Dedifferentiated amniotic fluid mesenchymal stem cell (primary cell): ENCODE results near the gene ADAMTS17.

ENCODE experiments used
- DNase-seq: peaks from one replicate; pipeline ENCODE4 v3.0.0-alpha.2; 2016; ENCODE audit errors: extremely low spot score

Gene ADAMTS17

GRCh38 chr15:100134586-100134985 lies 207.2 kb downstream of the ADAMTS17 start:
- DNase-seq: no peak

GRCh38 chr15:100134089-100134583 lies 207.6 kb downstream of the ADAMTS17 start:
- DNase-seq: no peak

DNA sequence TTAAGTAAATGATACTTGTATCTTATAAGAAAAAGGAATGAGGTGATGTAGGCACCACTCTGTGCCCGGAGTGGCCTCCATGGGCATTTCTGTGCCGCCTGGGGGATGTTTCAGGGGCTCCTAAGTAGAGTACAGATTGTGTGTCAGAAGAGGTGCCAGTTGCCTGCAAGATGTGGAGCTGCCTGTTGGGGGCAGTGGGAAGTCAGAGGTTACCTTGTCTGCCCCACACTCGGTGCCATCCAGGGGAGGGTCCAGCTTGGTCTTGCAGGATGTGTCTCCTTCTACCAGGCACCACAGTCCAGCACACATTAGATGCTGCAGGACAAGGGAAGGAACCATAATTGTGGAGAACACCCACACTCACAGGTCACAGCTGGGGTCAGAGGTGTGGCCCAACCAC lies 208.8 kb downstream of the ADAMTS17 start:
- no peak for DNase-seq

GRCh38 chr15:100132309-100132708 lies 209.5 kb downstream of the ADAMTS17 start:
- no peak for DNase-seq

DNA sequence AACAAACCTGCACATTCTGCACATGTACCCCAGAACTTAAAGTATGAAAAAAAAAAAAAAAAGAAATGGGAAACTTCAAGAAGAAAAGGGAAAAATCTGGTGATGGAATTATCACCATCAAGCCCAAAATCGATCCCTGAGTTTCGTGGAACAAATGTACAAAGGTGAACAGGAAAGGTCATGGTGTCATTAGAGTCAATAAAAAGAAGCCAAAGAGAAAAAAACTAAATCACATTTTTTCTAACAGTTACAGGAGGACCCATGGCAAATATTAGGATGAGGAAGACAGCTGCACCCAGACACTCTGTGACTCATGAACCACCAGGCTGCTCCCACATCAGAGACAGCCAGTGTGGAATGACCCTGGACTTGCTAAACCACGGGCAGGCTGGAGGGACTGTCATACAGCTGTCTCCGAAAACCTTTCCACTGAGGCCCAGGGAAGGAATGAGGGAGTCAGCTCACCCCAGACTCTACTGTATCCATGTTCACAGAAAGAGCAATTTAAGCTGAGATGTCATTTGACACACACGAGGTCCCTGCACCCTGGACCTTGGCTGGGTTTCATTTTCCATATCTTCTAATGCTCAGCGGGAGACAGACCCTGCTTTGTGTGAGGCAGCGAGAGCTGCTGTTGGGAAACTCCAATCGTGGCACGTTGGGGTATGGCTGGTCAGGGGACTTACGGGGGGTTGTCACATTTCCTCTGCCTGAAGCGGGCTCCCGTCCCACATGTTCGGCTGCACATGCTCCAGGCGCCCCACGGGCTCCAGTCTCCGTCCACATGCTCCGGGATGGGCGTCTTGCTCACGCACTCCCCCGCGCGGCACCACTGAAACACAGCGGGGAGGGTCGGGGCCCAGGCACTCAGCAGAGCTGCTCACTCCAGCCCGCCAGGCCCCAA lies 210.2 kb downstream of the ADAMTS17 start:
- no peak for DNase-seq

DNA sequence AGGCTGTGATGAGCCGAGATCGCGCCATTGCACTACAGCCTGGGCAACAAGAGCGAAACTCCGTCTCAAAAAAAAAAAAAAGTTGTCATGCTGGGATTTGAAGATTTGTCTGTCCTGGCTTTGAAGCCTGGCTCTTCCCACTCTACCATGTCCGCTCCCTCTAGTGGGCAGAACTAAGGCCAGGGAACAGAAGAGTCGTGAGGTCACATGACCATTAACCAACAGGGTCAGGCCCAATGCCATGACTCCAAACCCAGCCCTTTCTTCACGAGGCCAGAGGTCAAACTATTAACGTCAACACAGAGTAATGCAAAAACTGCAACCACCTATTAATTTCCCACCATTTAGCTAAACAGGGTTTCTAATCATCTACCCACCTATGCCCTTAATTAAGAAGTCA lies 212.1 kb downstream of the ADAMTS17 start:
- DNase-seq: no peak

DNA sequence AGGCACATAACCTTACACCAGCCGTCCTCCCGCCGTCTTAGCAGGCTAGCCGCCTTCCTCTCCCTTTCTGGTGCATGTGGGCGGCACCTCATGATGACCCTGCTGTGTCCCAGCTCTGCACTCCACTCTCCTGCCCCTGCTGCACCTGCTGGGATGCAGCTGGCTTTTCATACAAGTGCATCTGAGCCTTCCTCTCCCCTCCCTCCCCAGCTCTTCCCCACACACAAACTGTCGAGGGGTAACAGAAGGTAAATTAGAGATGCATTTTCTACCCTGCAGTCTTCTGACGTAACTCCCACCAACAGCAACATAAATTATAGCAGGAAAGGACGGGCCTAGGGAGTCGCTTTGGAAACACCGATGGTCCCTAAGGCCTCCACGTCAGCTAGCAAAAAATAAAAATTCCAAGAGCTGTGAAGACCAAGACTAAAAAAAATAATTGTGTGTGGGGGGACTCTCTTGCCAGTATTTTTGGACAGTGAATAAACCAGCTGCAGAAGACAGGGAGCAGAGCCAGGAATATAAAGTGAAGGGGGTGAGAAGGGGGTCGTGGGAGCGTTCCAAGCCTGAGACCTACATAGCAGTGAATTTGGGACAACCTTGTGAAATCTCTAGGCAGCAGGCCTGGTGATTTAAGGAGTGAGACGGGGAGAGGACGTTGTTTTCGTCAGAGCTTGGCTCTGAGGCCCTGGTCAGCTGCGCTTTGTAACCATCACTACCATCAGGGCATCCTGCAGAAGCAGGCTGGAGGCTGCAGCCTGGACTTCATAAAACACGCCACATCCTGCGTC lies 216.2 kb downstream of the ADAMTS17 start:
- no peak for DNase-seq

DNA sequence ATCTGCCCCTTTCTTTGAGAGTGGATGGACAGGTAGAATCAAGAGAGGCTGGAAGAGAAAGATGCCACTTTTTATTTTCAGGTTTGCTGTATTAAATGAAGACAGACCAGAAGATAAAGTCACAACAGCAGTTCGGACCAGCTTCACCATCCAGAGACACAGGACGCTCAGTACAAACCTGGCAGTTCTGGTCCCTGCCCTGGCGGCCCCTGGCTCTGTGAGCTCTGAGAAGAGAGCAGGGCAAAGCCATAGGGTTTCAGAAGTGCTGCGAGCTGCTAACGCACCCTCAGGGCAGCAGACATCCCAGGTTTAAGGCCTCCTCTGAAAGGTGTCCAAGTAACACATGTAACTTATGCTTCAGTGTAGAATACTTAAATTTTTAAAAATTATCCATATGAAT lies 216.8 kb downstream of the ADAMTS17 start:
- no peak for DNase-seq

DNA sequence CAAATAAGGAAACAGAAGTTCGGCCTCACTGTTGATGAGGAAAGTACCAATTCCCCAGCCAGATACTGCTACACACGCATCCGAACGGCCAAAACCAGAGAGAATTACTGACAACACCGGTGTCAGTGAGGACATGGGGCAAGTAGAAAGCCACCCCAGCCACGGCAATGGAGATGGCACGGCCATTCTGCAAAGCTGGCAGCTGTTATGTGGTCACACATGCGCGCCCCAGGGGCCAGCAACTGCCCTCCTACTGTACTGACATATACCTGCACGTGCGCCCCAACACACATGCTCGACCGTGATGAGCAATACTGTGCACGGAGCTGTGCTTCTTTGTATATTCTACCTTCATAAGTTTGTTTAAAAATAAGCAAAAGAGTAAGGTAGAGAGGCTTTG lies 217.4 kb downstream of the ADAMTS17 start:
- no peak for DNase-seq

GRCh38 chr15:100123611-100124010 lies 218.2 kb downstream of the ADAMTS17 start:
- no peak for DNase-seq

DNA sequence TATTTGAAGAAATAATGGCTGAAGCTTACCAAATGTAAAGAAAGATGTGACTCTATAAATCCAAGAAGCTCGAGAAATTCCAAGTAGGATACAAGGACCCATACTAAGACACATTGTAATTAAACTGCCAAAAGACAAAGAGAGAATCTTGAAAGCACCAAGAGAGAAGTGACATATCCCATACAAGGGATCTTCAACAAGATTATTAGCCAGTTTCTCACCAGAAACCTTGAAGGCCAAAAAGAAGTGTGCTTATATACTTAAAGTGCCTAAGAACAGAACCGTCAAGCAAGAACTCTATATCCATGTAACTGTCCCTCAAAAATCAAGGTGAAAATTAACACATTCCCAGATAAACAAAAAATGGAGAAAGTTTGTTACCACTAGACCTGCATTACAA lies 220.5 kb downstream of the ADAMTS17 start:
- DNase-seq: no peak

DNA sequence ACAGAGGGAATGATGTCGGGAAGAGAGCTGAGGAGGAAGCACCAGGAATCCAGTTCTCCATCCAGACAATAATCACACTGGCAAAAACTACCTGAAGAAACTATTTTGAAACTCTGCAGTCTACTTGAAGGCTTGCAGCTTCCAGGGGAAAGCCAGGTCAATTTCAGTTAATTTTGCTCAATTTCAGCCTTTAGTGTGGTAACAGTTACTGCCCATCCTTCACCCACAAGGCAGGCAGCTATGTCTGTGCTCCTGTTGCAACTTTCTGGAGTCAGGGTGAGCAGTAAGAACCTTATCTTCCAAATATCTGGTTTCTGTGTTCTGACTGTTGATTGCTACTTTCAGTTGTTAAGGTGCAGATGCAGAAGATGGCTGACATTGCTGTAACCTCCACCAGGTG lies 221.7 kb downstream of the ADAMTS17 start:
- DNase-seq: no peak

- no peak for DNase-seq
Measured at GRCh38 chr15:100118546-100118945, 223.2 kb downstream of the ADAMTS17 start.

- DNase-seq: no peak
Measured at GRCh38 chr15:100116416-100117190, 225.2 kb downstream of the ADAMTS17 start.

DNA sequence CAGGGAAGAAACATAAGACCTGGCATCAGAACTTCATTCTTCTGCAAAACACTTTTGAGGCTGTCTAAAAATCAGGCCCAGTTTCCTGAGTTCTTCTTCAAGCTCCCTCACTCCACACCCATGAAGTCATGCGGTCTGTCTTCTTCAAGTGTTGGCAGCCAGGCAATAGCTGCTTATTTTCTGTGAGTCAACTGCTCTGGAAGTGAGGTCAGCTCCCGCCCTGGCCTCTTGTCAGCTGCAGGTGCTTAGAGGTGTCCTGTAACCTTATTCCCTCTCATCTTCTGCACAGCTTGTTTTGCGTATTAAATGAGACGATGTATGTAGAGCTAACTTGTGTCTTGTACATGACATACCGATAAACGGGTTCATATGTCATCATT lies 226.1 kb downstream of the ADAMTS17 start:
- no peak for DNase-seq

DNA sequence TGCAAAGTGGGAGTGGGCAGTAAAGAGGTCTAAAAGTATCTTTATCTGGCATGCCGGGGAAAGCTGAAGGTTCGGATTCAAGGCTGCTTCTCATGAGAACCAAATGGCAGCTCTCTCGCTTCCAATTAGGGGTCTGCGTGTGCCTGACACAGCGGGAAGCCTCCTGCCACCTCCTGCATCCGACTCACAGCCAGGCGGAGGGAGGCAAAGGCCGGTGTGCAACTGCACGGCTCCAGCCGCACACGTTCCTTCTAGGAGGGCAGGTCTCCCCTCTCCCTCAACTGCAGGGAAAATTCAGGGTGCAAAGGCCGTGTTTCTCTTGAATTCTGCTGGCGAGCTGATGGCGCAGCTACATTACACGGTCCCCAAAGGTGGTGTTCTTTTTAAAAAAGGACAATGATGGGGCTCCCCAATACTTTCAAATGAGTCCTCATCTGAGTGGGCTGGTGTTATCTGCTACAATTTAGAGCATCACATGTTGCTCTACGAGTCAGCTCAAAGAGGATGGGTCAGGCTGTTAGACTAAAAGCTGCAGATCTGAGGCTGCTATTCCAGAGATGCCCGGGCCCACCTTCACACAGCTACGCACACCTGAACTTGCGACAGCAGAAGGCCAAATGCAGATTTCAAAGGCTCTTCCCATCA lies 226.6 kb downstream of the ADAMTS17 start:
- DNase-seq: no peak

DNA sequence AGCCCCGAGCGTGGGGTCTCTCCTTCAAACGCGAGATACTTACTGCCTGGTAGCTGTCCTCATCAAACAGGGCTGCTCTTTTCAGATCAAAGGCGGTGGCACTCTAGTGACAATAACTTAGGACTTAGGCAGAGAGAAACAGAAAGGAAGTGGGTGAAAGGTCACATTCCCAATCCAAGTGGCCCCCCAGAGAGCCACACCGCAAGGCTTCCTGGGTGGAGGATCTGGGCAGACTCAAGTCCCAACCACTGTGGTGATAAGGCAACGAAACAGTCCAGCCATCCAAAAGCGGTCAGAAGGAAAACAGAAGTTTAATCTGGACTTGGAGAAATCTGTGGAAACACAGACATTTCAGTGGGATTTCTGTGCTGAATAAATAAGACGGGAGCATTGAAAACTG lies 227.2 kb downstream of the ADAMTS17 start:
- no peak for DNase-seq

- no peak for DNase-seq
Measured at GRCh38 chr15:100114100-100114499, 227.7 kb downstream of the ADAMTS17 start.

- no peak for DNase-seq
Measured at GRCh38 chr15:100113351-100114080, 228.3 kb downstream of the ADAMTS17 start.

- no peak for DNase-seq
Measured at GRCh38 chr15:100112636-100113305, 229.0 kb downstream of the ADAMTS17 start.
